Loucy (cell line): ENCODE measurements around the gene HIRA.

Experiments used
- EZH2phosphoT487 ChIP-seq: fragments of 200-600 bp; IDR thresholded peaks from 2 replicates; pipeline ENCODE4 v1.6.1; 2018; ENCODE audit warnings: antibody characterized with exemption, mild to moderate bottlenecking, moderate library complexity, borderline replicate concordance
- TF ChIP-seq, protein P1 (sequence below): fragments of 200-600 bp; sonication (generic); conservative IDR thresholded peaks from 2 replicates; pipeline ENCODE4 v1.5.1; 2014; ENCODE audit warnings: mild to moderate bottlenecking, antibody characterized with exemption, low read length

- TF ChIP-seq, protein P1, sequence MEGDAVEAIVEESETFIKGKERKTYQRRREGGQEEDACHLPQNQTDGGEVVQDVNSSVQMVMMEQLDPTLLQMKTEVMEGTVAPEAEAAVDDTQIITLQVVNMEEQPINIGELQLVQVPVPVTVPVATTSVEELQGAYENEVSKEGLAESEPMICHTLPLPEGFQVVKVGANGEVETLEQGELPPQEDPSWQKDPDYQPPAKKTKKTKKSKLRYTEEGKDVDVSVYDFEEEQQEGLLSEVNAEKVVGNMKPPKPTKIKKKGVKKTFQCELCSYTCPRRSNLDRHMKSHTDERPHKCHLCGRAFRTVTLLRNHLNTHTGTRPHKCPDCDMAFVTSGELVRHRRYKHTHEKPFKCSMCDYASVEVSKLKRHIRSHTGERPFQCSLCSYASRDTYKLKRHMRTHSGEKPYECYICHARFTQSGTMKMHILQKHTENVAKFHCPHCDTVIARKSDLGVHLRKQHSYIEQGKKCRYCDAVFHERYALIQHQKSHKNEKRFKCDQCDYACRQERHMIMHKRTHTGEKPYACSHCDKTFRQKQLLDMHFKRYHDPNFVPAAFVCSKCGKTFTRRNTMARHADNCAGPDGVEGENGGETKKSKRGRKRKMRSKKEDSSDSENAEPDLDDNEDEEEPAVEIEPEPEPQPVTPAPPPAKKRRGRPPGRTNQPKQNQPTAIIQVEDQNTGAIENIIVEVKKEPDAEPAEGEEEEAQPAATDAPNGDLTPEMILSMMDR, result no peak
- TF ChIP-seq EZH2phosphoT487, result no peak
Measured at GRCh38 chr22:19321757-19322156, 109.8 kb downstream of the HIRA start.
